Mammary epithelial cell (primary cell): ENCODE results near the gene USP32.
"Not testable (repeated sequence)": the region's sequence is repeated elsewhere in the genome, so short reads cannot be mapped to it uniquely, and the experiment has no call there.

ENCODE experiments used
- CTCF ChIP-seq, 2 donors: IDR thresholded peaks in 1 of 2; conservative IDR thresholded peaks in 1 of 2; 2 replicates each; pipeline ENCODE4 v1.5.1; 2011 to 2012; ENCODE audit warnings: inconsistent platforms in 2 of 2, low read length in 2 of 2, mild to moderate bottlenecking in 2 of 2, control low read depth in 1 of 2, low read depth in 1 of 2; ENCODE audit not compliant: insufficient read depth in 1 of 2; ENCODE audit errors: extremely low read depth in 1 of 2
- EZH2 ChIP-seq: IDR thresholded peaks from 2 replicates; pipeline ENCODE4 v1.6.1; 2012; ENCODE audit warnings: low read length, inconsistent platforms, borderline replicate concordance

GRCh38 chr17:60314900-60315299 is 77.0 kb downstream of the USP32 start:
- TF ChIP-seq EZH2; CTCF (conservative IDR thresholded peaks at IDR 0.05 in 1 of 2, IDR thresholded peaks at IDR 0.05 in 1 of 2; ENCODE audit: extremely low read depth in 1 of 2, insufficient read depth in 1 of 2, low read depth in 1 of 2, low read length in 2 of 2): not testable (repeated sequence)
